Keratinocyte (primary cell): Measurements from ENCODE around the gene SNAI3. TPM values are rescaled to one million over a fixed set of nuclear protein-coding genes. Genes with fewer than 3 reads are reported as not detected.
A peak's percentile ranks its signal among the peaks of the same experiment; 100 is the strongest.

ENCODE experiments used
- DNase-seq: peaks from one replicate; pipeline ENCODE4 v3.0.0-alpha.2; 2011; ENCODE audit warnings: low read depth, missing footprints, low spot score
- FAIRE-seq: peaks from 2 replicates; lab custom pipeline; 2011; peaks lifted over from hg19 to GRCh38; lab: Jason Lieb, UNC
- H2AFZ ChIP-seq: 2 replicates; pipeline ENCODE4 v1.6.0; 2012; ENCODE audit warnings: low read length, control low read depth, inconsistent platforms; ENCODE audit not compliant: control insufficient read depth
- H3K27ac ChIP-seq: 2 replicates; pipeline ENCODE4 v1.5.1; 2011; ENCODE audit warnings: low read length; ENCODE audit not compliant: control insufficient read depth, insufficient read depth
- H3K27me3 ChIP-seq: 3 replicates; pipeline ENCODE4 v1.6.0; 2011; ENCODE audit warnings: low read length; ENCODE audit not compliant: control insufficient read depth, insufficient read depth; ENCODE audit errors: extremely low read depth
- H3K36me3 ChIP-seq, 2 experiments: 2 replicates in 1 of 2; 3 replicates in 1 of 2; pipeline ENCODE4 v1.5.1; 2011; ENCODE audit warnings: low read length in 2 of 2, mild to moderate bottlenecking in 1 of 2; ENCODE audit not compliant: control insufficient read depth in 2 of 2, insufficient read depth in 2 of 2; ENCODE audit errors: extremely low read depth in 1 of 2
- H3K4me1 ChIP-seq: 3 replicates; pipeline ENCODE4 v1.5.1; 2011; ENCODE audit warnings: low read length; ENCODE audit not compliant: control insufficient read depth, insufficient read depth; ENCODE audit errors: extremely low read depth
- H3K4me2 ChIP-seq: 3 replicates; pipeline ENCODE4 v1.6.0; 2011; ENCODE audit warnings: low read depth, low read length; ENCODE audit not compliant: control insufficient read depth, insufficient read depth; ENCODE audit errors: extremely low read depth
- H3K4me3 ChIP-seq, 3 experiments: fragments of 200-600 bp in 1 of 3; sonication (generic) in 1 of 3; 2 replicates in 2 of 3; 3 replicates in 1 of 3; pipeline ENCODE4 v1.5.1; 2011 to 2016; ENCODE audit warnings: low read length in 3 of 3, mild to moderate bottlenecking in 3 of 3, control low read depth in 2 of 3, inconsistent platforms in 1 of 3, low read depth in 1 of 3, mixed read lengths in 1 of 3, mixed run types in 1 of 3, moderate library complexity in 1 of 3; ENCODE audit not compliant: control insufficient read depth in 2 of 3, insufficient read depth in 2 of 3; ENCODE audit errors: extremely low read depth in 1 of 3
- H3K79me2 ChIP-seq: 2 replicates; pipeline ENCODE4 v1.6.0; 2012; ENCODE audit warnings: low read length; ENCODE audit not compliant: control insufficient read depth, insufficient read depth
- H3K9ac ChIP-seq: 3 replicates; pipeline ENCODE4 v1.6.0; 2011; ENCODE audit warnings: low read length; ENCODE audit not compliant: control insufficient read depth, insufficient read depth; ENCODE audit errors: extremely low read depth
- H3K9me1 ChIP-seq: 3 replicates; pipeline ENCODE4 v1.6.0; 2011; ENCODE audit warnings: low read length; ENCODE audit not compliant: control insufficient read depth, insufficient read depth; ENCODE audit errors: extremely low read depth
- H3K9me3 ChIP-seq: 2 replicates; pipeline ENCODE4 v1.5.1; 2012; ENCODE audit warnings: low read depth, low read length; ENCODE audit not compliant: control insufficient read depth
- H4K20me1 ChIP-seq: 3 replicates; pipeline ENCODE4 v1.6.0; 2011; ENCODE audit warnings: low read length; ENCODE audit not compliant: control insufficient read depth, insufficient read depth; ENCODE audit errors: extremely low read depth
- EZH2 ChIP-seq: IDR thresholded peaks from one replicate; pipeline ENCODE4 v1.6.1; 2012; ENCODE audit warnings: inconsistent platforms, mild to moderate bottlenecking, low read length, moderate library complexity
- dilution Hi-C: fragments of 300-500 bp; cut with MboI; formaldehyde crosslinking; loops from one replicate; pipeline ENCODE4 v1.7.0; 2020; ENCODE audit warnings: low sequenced_read_pairs; ENCODE audit not compliant: extremely low pct_ligation_motif_present
- polyA plus RNA-seq, 5 experiments: library from polyadenylated mRNA; depleted of rRNA in 3 of 5; stranded (reverse) in 3 of 5; stranded (forward) in 1 of 5; unstranded in 1 of 5; fragments of >200 nt; gene quantifications; 1 replicate in 1 of 5; 2 replicates in 3 of 5; 3 replicates in 1 of 5; pipeline versions ENCODE4 v1.2.1 to v1.2.3, GENCODE V29; 2011 to 2012; ENCODE audit warnings: missing spikeins in 2 of 5, low read depth in 1 of 5, low replicate concordance in 1 of 5
- TF ChIP-seq, protein P1 (sequence below), 3 experiments: IDR thresholded peaks in 1 of 3; conservative IDR thresholded peaks in 1 of 3; optimal IDR thresholded peaks in 1 of 3; 2 replicates in 2 of 3; 3 replicates in 1 of 3; pipeline versions ENCODE3 to v1.5.1; 2011; ENCODE audit warnings: low read length in 3 of 3, mild to moderate bottlenecking in 3 of 3, moderate library complexity in 2 of 3, control low read depth in 1 of 3, inconsistent platforms in 1 of 3; ENCODE audit not compliant: insufficient read depth in 2 of 3; ENCODE audit errors: extremely low read depth in 1 of 3

SNAI3 gene
- polyA plus RNA-seq, 1 donor (not counting 4 experiments of a cell fraction or from before 2014, with no cell fraction given) = not detected

DNA sequence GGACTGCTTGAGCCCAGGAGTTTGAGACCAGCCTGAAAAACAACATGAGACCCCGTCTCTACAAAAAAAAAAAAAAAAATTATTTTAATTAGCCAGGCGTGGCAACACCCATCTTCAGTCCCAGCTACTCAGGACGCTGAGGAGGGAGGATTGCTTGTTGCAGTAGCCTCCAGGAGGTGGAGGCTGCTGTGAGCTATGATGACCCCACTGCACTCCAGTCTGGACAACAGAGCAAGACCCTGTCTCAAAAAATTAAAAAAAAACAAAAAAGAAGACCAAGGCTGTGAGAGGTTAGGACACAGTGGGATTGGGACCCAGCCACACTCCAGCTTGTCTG, 1.3 kb upstream of the SNAI3 start:
- FAIRE-seq = no peak
- peaks cover 66% of the 10 kb centered on the region for H3K27me3 ChIP-seq
- dilution Hi-C loops = no loop called here

DNA sequence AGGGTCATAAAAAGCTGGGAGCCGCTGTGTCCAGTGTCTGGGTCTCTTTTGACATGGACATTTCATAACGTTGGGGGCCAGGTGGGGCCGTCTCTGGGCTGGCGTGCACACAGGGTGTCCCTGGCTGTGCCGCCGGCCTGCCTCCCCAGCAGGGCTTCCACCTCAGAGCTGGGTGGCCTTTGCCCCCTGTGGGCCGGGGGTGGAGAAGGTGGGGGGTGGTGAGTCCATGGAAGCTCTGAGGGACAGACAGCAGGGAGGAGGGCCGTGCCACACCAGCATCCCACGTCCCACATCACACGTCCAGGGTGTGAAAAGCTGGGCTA, 908 bp upstream of the SNAI3 start:
- Histone ChIP-seq H3K9me1 (no peaks in the 10 kb centered on the region), H3K4me3 (no peak overlapping the region), H3K79me2 (no peaks in the 10 kb centered on the region), H3K9ac (no peak overlapping the region), H4K20me1 (peaks cover 2% of the 10 kb centered on the region), H3K4me2 (no peak overlapping the region), H3K9me3 (no peaks in the 10 kb centered on the region), H3K36me3 (no peaks in the 10 kb centered on the region), H3K27ac (no peak overlapping the region), H3K27me3 (peaks cover 63% of the 10 kb centered on the region), H3K4me1 (peaks cover 14% of the 10 kb centered on the region), H2AFZ (no peak overlapping the region)
- no peak for FAIRE-seq
- no peak for DNase-seq
- dilution Hi-C loops = no loop called here
- TF ChIP-seq, protein P1, sequence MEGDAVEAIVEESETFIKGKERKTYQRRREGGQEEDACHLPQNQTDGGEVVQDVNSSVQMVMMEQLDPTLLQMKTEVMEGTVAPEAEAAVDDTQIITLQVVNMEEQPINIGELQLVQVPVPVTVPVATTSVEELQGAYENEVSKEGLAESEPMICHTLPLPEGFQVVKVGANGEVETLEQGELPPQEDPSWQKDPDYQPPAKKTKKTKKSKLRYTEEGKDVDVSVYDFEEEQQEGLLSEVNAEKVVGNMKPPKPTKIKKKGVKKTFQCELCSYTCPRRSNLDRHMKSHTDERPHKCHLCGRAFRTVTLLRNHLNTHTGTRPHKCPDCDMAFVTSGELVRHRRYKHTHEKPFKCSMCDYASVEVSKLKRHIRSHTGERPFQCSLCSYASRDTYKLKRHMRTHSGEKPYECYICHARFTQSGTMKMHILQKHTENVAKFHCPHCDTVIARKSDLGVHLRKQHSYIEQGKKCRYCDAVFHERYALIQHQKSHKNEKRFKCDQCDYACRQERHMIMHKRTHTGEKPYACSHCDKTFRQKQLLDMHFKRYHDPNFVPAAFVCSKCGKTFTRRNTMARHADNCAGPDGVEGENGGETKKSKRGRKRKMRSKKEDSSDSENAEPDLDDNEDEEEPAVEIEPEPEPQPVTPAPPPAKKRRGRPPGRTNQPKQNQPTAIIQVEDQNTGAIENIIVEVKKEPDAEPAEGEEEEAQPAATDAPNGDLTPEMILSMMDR (optimal IDR thresholded peaks at IDR 0.05 in 1 of 3, IDR thresholded peaks at IDR 0.05 in 1 of 3, conservative IDR thresholded peaks at IDR 0.05 in 1 of 3; ENCODE audit: extremely low read depth in 1 of 3, insufficient read depth in 2 of 3, low read length in 3 of 3) = no peak
- TF ChIP-seq EZH2 = no peak

More for the DNA sequence above, 1.3 kb upstream of the SNAI3 start:
- Histone ChIP-seq H3K4me1 (peaks cover 14% of the 10 kb centered on the region), H3K27ac (no peak overlapping the region), H3K79me2 (no peaks in the 10 kb centered on the region), H4K20me1 (peaks cover 2% of the 10 kb centered on the region), H3K4me2 (no peak overlapping the region), H3K9me3 (no peaks in the 10 kb centered on the region), H3K9me1 (no peaks in the 10 kb centered on the region), H3K4me3 (no peak overlapping the region), H3K9ac (no peak overlapping the region), H3K36me3 (no peaks in the 10 kb centered on the region), H2AFZ (no peak overlapping the region)
- no peak for DNase-seq
- TF ChIP-seq, protein P1 (optimal IDR thresholded peaks at IDR 0.05 in 1 of 3, IDR thresholded peaks at IDR 0.05 in 1 of 3, conservative IDR thresholded peaks at IDR 0.05 in 1 of 3; ENCODE audit: extremely low read depth in 1 of 3, insufficient read depth in 2 of 3, low read length in 3 of 3) = no peak
- TF ChIP-seq EZH2 = peak; percentile 9
